Transverse colon (tissue), 4 donors: ENCODE measurements around the gene GABRB3.

Experiments
- EP300 ChIP-seq: sonication (generic); formaldehyde crosslinking; IDR thresholded peaks from one replicate; pipeline ENCODE4 v1.6.1; 2017; ENCODE audit warnings: antibody characterized with exemption, low read depth
- POLR2AphosphoS5 ChIP-seq, 3 donors: sonication (generic); formaldehyde crosslinking; IDR thresholded peaks; one replicate each; pipeline ENCODE4 v1.6.1; 2016; ENCODE audit warnings: antibody characterized with exemption in 3 of 3
- TF ChIP-seq, protein P1 (sequence below), 5 experiments: fragments of 200-600 bp in 3 of 5; fragments of 450-650 bp in 2 of 5; sonication (generic) in 3 of 5; IDR thresholded peaks; 1 replicate in 2 of 5; 2 replicates in 3 of 5; pipeline ENCODE4 v1.5.1; 2016 to 2017; ENCODE audit warnings: antibody characterized with exemption in 5 of 5, inconsistent platforms in 3 of 5, mild to moderate bottlenecking in 2 of 5, moderate library complexity in 1 of 5

DNA sequence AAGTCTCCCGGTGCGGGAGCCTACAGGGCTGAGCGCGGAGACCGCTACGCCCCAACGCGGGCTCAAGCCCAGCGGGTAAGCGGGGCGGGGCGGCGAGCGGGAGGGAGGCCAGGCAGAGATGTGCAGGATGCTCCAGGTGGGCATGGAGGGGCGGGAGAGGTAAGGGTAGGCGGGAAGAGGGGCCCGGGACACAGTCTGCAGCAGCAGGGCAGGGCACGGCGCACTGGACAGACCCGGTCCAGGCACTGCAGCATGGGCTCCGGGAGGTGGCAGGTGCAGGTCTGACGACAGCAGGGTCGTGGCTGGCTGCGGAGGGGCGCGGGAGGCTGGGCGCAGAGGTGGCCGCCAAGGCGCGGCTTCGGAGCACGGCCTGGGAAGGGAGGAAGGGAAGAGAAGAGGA is 102.8 kb downstream of the GABRB3 start:
- TF ChIP-seq, protein P1, sequence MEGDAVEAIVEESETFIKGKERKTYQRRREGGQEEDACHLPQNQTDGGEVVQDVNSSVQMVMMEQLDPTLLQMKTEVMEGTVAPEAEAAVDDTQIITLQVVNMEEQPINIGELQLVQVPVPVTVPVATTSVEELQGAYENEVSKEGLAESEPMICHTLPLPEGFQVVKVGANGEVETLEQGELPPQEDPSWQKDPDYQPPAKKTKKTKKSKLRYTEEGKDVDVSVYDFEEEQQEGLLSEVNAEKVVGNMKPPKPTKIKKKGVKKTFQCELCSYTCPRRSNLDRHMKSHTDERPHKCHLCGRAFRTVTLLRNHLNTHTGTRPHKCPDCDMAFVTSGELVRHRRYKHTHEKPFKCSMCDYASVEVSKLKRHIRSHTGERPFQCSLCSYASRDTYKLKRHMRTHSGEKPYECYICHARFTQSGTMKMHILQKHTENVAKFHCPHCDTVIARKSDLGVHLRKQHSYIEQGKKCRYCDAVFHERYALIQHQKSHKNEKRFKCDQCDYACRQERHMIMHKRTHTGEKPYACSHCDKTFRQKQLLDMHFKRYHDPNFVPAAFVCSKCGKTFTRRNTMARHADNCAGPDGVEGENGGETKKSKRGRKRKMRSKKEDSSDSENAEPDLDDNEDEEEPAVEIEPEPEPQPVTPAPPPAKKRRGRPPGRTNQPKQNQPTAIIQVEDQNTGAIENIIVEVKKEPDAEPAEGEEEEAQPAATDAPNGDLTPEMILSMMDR (IDR thresholded peaks at IDR 0.05), result no peak
- no peak for TF ChIP-seq EP300
- TF ChIP-seq POLR2AphosphoS5 (IDR thresholded peaks at IDR 0.05), result no peak
